ENCODE data around the gene ALPI. TPM values are rescaled to one million over a fixed set of nuclear protein-coding genes. Genes with fewer than 3 reads are reported as not detected.
"Not testable (repeated sequence)": the region's sequence is repeated elsewhere in the genome, so short reads cannot be mapped to it uniquely, and the experiment has no call there.

Gene ALPI
- total RNA-seq, 1 donor from 2014 or later: not detected

DNA sequence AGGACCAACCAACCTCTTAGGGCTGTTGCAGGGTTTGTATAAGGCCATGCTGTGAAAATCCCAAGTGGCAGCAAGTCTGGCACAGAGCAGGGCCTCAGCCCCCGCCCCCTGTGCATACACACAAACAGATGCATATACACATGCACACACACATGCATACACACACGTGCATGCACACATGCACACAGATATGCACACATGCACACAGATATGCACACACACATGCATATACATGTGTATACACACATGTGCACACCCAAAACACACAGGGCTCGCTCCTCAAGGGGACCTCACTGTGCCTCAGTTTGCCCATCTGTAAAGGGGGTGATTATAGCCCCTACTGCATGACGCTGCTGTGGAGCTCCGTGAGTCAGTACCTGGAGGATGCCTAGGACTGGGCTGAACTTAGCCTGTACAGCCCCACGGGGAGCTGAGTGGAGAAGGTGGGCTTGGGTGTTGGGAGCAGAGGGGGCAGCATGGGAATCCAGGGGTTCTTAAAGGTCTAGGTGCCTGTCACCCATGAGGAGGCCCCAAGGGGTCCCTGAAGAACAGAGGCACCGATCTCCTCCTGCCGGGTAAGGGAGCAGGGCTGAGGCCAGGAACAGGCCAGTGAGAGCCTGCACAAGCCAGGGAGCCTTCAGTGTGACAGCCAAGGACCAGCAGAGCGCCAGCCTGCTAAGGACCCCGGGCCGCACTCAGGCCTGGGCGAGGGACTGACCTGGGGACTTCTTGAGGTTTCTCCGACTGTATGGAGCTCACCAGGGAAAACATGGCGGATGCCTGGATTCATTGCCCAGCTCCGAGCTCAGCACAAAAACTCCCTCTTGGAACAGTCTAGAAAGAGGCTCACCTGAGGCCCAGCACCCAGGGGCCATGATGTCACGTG lies 24.0 kb upstream of the ALPI start:
- Mint-ChIP-seq H3K36me3 (ENCODE audit: low read depth) (no peaks in the 10 kb centered on the region), H3K9me3 (no peaks in the 10 kb centered on the region), H3K4me3 (ENCODE audit: low read depth) (no peak overlapping the region), H3K27me3 (ENCODE audit: low read depth) (peaks cover 1% of the 10 kb centered on the region), H3K27ac (no peak overlapping the region), H3K4me1 (ENCODE audit: low read depth) (no peaks in the 10 kb centered on the region)
- DNase-seq (ENCODE audit: low spot score): no peak
- intact Hi-C loops (cut with micrococcal nuclease): no loop called here

DNA sequence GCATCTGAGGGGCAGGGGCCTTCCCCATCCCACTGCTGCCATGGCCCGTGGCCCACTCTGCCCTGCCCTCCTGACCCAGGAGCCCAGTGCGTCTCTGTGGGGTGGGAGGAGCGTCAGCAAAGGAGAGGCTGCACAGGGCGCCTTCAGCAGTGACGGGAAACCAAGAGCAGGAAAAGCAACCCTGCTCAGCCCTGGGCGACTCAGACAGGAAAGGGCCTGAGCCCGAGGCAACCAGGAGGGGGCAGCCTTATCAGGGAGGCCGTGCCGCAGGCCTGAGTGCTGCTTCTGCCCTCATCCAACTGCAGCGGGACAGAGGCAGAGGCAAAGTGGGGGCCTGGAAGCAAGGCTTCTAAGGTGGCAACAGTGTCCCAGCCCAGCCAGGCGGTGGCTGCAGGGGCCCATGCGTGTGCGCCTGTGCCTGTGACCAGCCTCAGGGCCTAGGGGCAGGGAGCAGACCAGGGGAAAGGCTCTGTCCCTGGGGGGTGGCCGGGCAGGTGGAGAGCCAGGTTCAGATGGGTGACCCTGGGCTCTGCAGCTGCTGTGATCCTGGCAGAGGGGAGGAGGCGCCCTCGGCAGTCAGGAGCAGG lies 23.3 kb upstream of the ALPI start:
- Mint-ChIP-seq H3K4me1 (ENCODE audit: low read depth) (no peaks in the 10 kb centered on the region), H3K36me3 (ENCODE audit: low read depth) (no peaks in the 10 kb centered on the region), H3K4me3 (ENCODE audit: low read depth) (no peak overlapping the region), H3K9me3 (no peaks in the 10 kb centered on the region), H3K27ac (no peak overlapping the region), H3K27me3 (ENCODE audit: low read depth) (peaks cover 1% of the 10 kb centered on the region)
- no peak for DNase-seq (ENCODE audit: low spot score)
- intact Hi-C loops (cut with micrococcal nuclease): no loop called here

DNA sequence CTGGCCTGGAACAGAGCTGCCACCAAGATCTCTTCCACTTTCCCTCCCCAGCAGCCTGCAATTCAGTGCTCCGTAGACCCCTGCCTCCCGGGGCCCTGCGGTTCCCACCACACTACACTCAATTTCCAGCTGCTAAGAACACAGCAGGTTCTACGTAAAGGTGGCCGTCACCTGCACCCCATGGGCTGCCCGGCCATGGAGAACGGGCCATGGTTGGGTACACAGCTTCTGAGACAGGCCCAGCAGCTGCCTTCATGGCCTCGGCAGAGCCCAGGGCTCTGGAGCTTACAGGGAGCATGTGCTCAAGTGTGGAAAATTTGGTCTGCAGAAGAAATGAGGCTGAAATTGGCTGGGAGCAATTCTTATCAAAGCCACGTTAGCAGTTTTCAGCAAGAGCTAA lies 22.3 kb upstream of the ALPI start:
- H3K4me3 Mint-ChIP-seq (ENCODE audit: low read depth); H3K9me3 Mint-ChIP-seq; H3K36me3 Mint-ChIP-seq (ENCODE audit: low read depth); DNase-seq (ENCODE audit: low spot score); H3K27me3 Mint-ChIP-seq (ENCODE audit: low read depth); H3K27ac Mint-ChIP-seq; H3K4me1 Mint-ChIP-seq (ENCODE audit: low read depth); intact Hi-C loops (cut with micrococcal nuclease): not testable (repeated sequence)

DNA sequence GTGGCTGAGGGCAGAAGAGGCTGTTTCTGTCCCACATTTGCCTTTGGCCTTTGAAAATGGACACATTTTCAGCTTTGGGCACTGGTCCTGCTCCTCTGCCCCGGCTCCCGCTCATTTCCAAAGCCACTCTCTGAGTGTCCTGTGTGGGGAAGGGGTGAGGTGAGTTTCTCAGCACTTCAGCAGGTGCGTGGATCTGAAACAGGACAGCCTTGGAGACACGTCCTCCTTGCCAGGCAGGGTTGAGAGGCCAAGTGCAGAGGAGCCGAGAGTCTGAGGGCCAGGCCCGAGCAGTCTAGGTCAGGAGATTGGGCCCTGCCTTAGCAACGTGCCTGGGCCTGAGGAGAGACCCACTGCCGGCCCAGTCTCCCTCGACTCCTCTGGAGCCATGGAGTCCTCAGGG lies 21.9 kb upstream of the ALPI start:
- Mint-ChIP-seq H3K4me1 (ENCODE audit: low read depth) (no peaks in the 10 kb centered on the region), H3K4me3 (ENCODE audit: low read depth) (no peak overlapping the region), H3K27me3 (ENCODE audit: low read depth) (peaks cover 1% of the 10 kb centered on the region), H3K27ac (no peak overlapping the region), H3K36me3 (ENCODE audit: low read depth) (no peaks in the 10 kb centered on the region), H3K9me3 (no peaks in the 10 kb centered on the region)
- DNase-seq (ENCODE audit: low spot score): no peak
- intact Hi-C loops (cut with micrococcal nuclease): no loop called here

DNA sequence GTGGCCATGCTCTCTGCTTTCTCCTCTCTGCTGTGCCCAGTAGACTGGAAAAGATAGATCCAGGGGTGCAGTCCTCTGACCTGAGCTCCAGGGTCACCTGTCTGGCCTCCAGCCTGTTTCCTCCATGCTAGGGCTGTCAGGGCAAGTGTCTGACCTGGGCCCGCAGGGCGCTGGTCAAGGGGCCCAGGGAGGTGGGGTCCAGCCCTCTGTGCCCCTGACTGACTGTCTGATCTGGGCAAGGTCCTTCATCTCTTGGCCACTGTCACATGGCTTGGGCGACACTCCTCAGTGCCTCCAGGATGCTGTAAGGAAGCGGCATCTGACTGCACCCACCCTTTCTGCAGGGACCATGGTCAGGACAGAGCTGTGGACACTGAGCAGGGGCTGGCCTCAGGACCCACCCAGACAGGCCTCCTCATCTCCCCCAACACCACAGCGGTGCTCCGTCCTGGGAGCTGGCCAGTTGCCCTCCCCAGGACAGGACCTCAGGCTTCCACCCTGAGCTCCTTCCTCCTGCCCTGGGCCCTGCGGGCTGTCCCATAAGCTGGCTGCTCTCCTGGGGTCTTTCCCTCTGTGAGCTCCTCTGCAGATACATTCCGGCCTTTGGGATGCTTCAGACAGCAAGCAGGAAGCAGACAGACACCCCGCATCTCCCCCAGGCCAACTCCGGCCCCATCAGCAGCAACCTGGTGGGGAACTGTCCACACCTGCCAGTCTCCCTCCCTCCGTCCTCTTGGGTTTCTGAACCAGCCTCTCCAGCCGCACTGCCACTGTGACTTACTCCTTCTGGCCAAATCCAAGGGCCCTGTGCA lies 21.2 kb upstream of the ALPI start:
- no peaks in the 10 kb centered on the region for H3K9me3 Mint-ChIP-seq
- no peak overlapping the region for H3K4me3 Mint-ChIP-seq (ENCODE audit: low read depth)
- peaks cover 1% of the 10 kb centered on the region for H3K27me3 Mint-ChIP-seq (ENCODE audit: low read depth)
- DNase-seq (ENCODE audit: low spot score): no peak
- intact Hi-C loops (cut with micrococcal nuclease): no loop called here
- no peaks in the 10 kb centered on the region for H3K36me3 Mint-ChIP-seq (ENCODE audit: low read depth)
- no peak overlapping the region for H3K27ac Mint-ChIP-seq
- H3K4me1 Mint-ChIP-seq (ENCODE audit: low read depth): no peaks in the 10 kb centered on the region

DNA sequence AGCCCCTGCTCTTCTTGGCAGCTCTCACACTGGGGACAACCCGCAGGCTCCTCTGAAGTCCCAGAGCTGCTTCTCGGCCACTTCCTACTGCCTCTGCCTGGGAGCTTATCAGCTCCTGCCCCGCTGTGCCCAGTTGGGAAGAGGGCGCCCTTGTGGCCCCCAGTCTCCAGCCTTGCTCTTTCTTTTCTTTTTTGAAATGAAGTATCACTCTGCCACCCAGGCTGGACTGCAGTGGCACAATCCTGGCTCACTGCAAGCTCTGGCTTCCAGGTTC lies 20.6 kb upstream of the ALPI start:
- Mint-ChIP-seq H3K36me3 (ENCODE audit: low read depth) (no peaks in the 10 kb centered on the region), H3K9me3 (no peaks in the 10 kb centered on the region), H3K4me1 (ENCODE audit: low read depth) (peaks cover 3% of the 10 kb centered on the region), H3K4me3 (ENCODE audit: low read depth) (no peak overlapping the region), H3K27ac (no peak overlapping the region), H3K27me3 (ENCODE audit: low read depth) (no peaks in the 10 kb centered on the region)
- no peak for DNase-seq (ENCODE audit: low spot score)
- intact Hi-C loops (cut with micrococcal nuclease): no loop called here

DNA sequence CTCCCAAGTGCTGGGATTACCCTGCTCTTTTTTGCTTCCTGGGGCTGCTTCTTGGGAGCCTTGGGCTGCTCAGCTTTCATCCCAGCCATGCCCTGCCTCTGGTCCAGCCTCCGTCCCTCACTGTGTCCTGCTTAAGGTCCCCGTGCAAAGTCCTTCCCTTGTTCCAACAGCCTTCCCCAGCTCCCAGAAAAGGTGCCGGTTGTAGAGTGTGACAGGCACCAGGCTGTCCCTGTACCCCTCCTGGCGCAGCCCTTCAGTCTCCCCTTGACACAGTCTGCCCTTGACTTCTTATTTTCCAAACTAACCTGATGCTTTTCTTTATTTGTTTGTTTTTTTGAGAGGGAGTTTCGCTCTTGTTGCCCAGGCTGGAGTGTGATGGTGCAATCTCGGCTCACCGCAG lies 20.1 kb upstream of the ALPI start:
- Mint-ChIP-seq H3K27ac (no peak overlapping the region), H3K4me1 (ENCODE audit: low read depth) (peaks cover 4% of the 10 kb centered on the region), H3K9me3 (no peaks in the 10 kb centered on the region), H3K27me3 (ENCODE audit: low read depth) (no peaks in the 10 kb centered on the region), H3K4me3 (ENCODE audit: low read depth) (no peak overlapping the region), H3K36me3 (ENCODE audit: low read depth) (no peaks in the 10 kb centered on the region)
- intact Hi-C loops (cut with micrococcal nuclease): no loop called here
- no peak for DNase-seq (ENCODE audit: low spot score)

DNA sequence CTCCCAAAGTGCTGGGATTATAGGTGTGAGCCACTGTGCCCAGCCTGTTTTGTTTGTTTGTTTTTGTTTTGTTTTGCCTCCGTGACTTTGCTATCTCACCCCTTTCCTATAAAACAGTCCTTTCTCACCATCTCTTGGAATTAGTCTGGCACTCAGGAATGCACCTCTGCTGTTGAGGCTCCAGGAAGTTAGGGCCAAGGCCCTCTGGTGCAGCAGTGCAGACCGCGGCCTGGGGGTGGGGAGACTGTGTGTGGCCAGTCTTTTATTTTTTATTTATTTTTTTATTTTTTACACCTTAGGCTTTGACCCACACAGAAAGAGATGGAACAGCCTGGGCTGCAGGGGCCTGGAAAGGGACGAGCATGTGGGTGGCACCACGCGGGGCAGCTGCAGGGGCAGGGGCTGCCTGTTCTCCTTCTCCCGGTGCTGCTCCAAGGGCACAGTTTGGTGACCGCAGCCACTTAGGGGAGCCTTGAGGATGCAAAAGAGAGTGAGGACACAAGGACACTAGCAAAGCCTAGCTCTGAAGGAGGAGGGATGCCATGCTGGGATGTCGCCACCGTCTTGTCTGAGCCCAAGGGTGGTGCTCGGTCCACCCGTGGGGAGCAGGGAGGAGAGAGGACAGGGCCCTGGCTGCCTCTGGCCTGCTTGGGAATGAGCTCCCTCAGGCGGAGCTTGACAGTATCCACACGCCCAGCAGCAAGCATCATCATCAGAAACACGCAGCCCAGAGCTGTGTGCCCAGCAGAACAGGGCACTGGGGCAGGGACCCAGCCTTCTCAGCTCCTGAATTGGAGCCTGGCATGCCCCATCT lies 19.4 kb upstream of the ALPI start:
- Mint-ChIP-seq H3K27me3 (ENCODE audit: low read depth) (no peaks in the 10 kb centered on the region), H3K4me3 (ENCODE audit: low read depth) (no peak overlapping the region), H3K9me3 (no peaks in the 10 kb centered on the region), H3K27ac (no peak overlapping the region), H3K4me1 (ENCODE audit: low read depth) (peaks cover 4% of the 10 kb centered on the region), H3K36me3 (ENCODE audit: low read depth) (no peaks in the 10 kb centered on the region)
- DNase-seq (ENCODE audit: low spot score): no peak
- intact Hi-C loops (cut with micrococcal nuclease): no loop called here

DNA sequence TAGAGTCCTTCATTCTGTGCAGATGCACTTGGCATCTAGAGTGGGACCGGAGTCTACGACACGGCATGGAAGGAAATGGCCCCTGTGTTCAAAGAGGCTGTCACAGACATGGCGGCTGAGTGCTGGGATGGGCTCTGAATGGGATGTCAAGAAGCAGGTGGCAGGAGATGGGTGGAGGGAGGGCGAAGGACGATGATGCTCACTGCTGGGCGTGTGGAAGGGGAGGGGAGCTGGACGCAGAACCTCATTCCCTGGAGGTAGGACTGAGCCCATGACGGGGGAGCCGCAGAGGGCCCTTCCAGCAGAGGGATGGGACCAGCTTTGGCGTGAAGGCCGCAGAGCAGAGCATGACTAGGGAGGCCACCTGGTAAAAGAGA lies 18.8 kb upstream of the ALPI start:
- H3K9me3 Mint-ChIP-seq: no peaks in the 10 kb centered on the region
- no peak for DNase-seq (ENCODE audit: low spot score)
- H3K36me3 Mint-ChIP-seq (ENCODE audit: low read depth): no peaks in the 10 kb centered on the region
- H3K27ac Mint-ChIP-seq: no peak overlapping the region
- H3K4me3 Mint-ChIP-seq (ENCODE audit: low read depth): no peak overlapping the region
- H3K4me1 Mint-ChIP-seq (ENCODE audit: low read depth): peaks cover 4% of the 10 kb centered on the region
- no peaks in the 10 kb centered on the region for H3K27me3 Mint-ChIP-seq (ENCODE audit: low read depth)
- intact Hi-C loops (cut with micrococcal nuclease): no loop called here

DNA sequence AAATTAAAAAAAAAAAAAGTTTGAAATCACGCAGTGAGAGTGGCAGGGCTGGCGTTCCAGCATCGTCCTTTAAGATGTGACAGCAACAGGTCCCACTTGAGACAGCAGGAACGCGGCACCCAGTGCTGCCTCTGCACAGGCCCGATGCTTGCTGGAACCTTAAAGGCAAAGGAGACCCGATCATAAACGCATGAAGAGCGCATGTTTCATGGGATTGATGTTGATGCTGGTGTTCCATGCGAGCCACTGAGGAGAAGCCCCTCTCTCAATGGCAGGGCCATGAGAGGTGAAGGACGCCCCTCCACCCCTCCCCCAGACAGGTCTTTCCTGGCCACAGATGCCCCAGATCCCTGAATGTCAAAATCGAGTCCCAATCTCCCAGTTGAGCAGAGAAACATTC lies 17.9 kb upstream of the ALPI start:
- H3K27me3 Mint-ChIP-seq (ENCODE audit: low read depth): no peaks in the 10 kb centered on the region
- intact Hi-C loops (cut with micrococcal nuclease): no loop called here
- H3K36me3 Mint-ChIP-seq (ENCODE audit: low read depth): no peaks in the 10 kb centered on the region
- no peak for DNase-seq (ENCODE audit: low spot score)
- H3K4me1 Mint-ChIP-seq (ENCODE audit: low read depth): peaks cover 4% of the 10 kb centered on the region
- no peaks in the 10 kb centered on the region for H3K9me3 Mint-ChIP-seq
- no peak overlapping the region for H3K27ac Mint-ChIP-seq
- no peak overlapping the region for H3K4me3 Mint-ChIP-seq (ENCODE audit: low read depth)

DNA sequence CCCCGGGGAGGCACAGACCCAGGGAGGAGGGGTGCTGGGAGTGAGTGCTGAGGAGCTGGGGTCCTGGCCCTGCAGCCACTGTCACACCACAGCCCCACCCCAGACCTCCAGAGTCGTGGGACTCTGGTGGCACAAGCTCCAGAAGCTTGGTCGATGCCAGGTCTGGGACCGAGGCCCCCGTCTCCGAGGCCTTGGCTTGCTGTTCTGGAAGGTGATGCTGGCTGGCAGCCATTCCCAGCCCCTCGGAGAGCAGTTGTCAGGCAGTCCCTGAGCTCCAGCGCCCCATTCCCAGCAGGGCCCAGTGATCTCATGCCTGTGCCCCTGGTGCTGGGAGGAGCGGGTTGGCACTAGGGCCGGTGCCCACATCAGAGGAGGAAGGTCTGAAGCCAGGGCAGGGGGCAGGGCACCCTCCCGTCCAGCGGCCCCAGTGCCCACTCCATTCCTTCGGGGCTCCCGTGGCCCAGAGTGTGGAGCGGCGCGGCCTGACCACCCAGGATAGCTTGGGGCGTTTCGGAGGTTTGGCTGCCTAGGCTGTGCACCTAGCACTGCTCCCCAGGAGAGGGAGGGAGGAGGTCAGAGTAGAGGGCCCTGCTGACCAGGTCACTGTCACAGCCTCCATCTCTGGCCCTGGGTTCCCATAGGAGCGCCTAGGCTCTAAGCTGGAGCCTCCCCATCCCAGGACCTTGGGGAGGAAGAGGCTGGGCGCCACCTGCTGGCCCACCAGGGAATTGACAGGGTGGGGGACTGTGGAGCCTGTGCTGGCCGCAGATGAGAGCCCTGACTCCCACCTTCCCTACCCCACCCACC lies 16.8 kb upstream of the ALPI start:
- H3K27ac Mint-ChIP-seq: no peak overlapping the region
- DNase-seq (ENCODE audit: low spot score): peak; percentile 23
- H3K4me1 Mint-ChIP-seq (ENCODE audit: low read depth): peaks cover 4% of the 10 kb centered on the region
- H3K9me3 Mint-ChIP-seq: no peaks in the 10 kb centered on the region
- no peak overlapping the region for H3K4me3 Mint-ChIP-seq (ENCODE audit: low read depth)
- no peaks in the 10 kb centered on the region for H3K36me3 Mint-ChIP-seq (ENCODE audit: low read depth)
- intact Hi-C loops (cut with micrococcal nuclease): no loop called here
- H3K27me3 Mint-ChIP-seq (ENCODE audit: low read depth): no peaks in the 10 kb centered on the region

DNA sequence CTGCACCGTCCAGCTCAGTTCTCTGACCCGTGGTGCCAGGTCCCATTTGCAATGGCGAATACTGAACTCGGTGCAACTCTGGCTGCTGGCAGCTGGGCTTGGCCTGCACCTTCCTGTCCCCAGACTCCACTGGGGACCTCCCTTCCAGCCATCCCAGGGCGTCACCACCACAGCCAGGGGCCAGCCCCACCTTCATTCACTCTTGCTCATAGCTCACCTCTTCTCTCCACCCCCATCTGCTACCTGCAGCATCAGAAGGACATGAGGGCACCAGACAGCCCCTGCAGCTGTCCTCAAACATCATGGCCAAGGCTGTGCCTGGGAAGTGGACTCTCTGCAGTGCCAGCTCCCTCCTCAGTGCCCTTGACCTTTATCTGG lies 16.2 kb upstream of the ALPI start:
- Mint-ChIP-seq H3K36me3 (ENCODE audit: low read depth) (no peaks in the 10 kb centered on the region), H3K27me3 (ENCODE audit: low read depth) (no peaks in the 10 kb centered on the region), H3K4me1 (ENCODE audit: low read depth) (peaks cover 4% of the 10 kb centered on the region), H3K4me3 (ENCODE audit: low read depth) (no peak overlapping the region), H3K27ac (no peak overlapping the region), H3K9me3 (no peaks in the 10 kb centered on the region)
- intact Hi-C loops (cut with micrococcal nuclease): loop anchor here (2.0 to 5.0 kb wide), 2 partner anchors 83 to 533 kb away; partner anchors contain the start of gene PRSS56
- DNase-seq (ENCODE audit: low spot score): no peak
